K562 (cell line): ENCODE results near the gene QKI. TPM values are rescaled to one million over a fixed set of nuclear protein-coding genes. Genes with fewer than 3 reads are reported as not detected.

Experiments used
- ATAC-seq: fragments of 200-7000 bp; cut with Tn5 transposase; 3 replicates; pipeline ENCODE4 v1.9.1; 2020; ENCODE audit warnings: moderate library complexity
- BruUV-seq: library from RNA; stranded (reverse); fragments of 400-500 nt; replicated peaks from 2 replicates; lab custom pipeline; 2021; lab: Mats Ljungman, UMichigan
- CTCF ChIA-PET: fragments of 300-600 bp; formaldehyde crosslinking; extraction: SDS; loops from one replicate; lab custom pipeline; 2021; ENCODE audit warnings: low intra/inter-chr PET ratio; lab: Yijun Ruan, JAX
- POLR2A ChIA-PET: fragments of 300-600, 350-650 bp; sonication (Branson Sonifier 250); formaldehyde crosslinking; extraction: SDS; loops from one replicate; lab custom pipeline; 2021; ENCODE audit warnings: antibody characterized with exemption, inconsistent platforms; lab: Yijun Ruan, JAX
- DNase-seq, 4 experiments: peaks; one replicate each; pipeline versions ENCODE4 v3.0.0 to v3.0.0-alpha.2; 2011 to 2018; ENCODE audit warnings: low spot score in 3 of 4, mixed read lengths in 3 of 4; ENCODE audit errors: extremely low read depth in 1 of 4
- FAIRE-seq: peaks from 2 replicates; lab custom pipeline; 2011; peaks lifted over from hg19 to GRCh38; lab: Jason Lieb, UNC
- H2AFZ ChIP-seq: 2 replicates; pipeline ENCODE4 v1.6.0; 2011; ENCODE audit warnings: low read depth, low read length, control low read depth, inconsistent platforms
- H3K27ac ChIP-seq: fragments of 200-600 bp; 3 replicates; pipeline ENCODE4 v1.8.0; 2011; ENCODE audit warnings: low read depth, mild to moderate bottlenecking, control low read depth, inconsistent platforms, low read length, moderate library complexity, mixed read lengths; ENCODE audit errors: extremely low read depth
- H3K27me3 ChIP-seq, 2 experiments: fragments of 300-600 bp in 1 of 2; 2 replicates in 1 of 2; 3 replicates in 1 of 2; pipeline versions ENCODE4 v1.6.0 to v1.8.0; 2011; ENCODE audit warnings: inconsistent platforms in 2 of 2, low read length in 2 of 2, mild to moderate bottlenecking in 1 of 2, mixed read lengths in 1 of 2, moderate library complexity in 1 of 2; ENCODE audit not compliant: control insufficient read depth in 2 of 2, insufficient read depth in 2 of 2
- H3K36me3 ChIP-seq: fragments of 300-600 bp; 3 replicates; pipeline ENCODE4 v1.8.0; 2011; ENCODE audit warnings: mild to moderate bottlenecking, low read length, inconsistent platforms; ENCODE audit not compliant: control insufficient read depth, insufficient read depth
- H3K4me1 ChIP-seq, 2 experiments: fragments of 200-600 bp in 1 of 2; replicated peaks in 1 of 2; 2 replicates in 1 of 2; 3 replicates in 1 of 2; pipeline versions ENCODE4 v1.5.1 to v1.8.0; 2011; ENCODE audit warnings: inconsistent platforms in 2 of 2, low read length in 2 of 2, mild to moderate bottlenecking in 1 of 2, mixed read lengths in 1 of 2, moderate library complexity in 1 of 2; ENCODE audit not compliant: control insufficient read depth in 2 of 2, insufficient read depth in 2 of 2
- H3K4me2 ChIP-seq: 2 replicates; pipeline ENCODE4 v1.6.1; 2011; ENCODE audit warnings: low read length, control low read depth, inconsistent platforms, mixed read lengths; ENCODE audit not compliant: insufficient read depth
- H3K4me3 ChIP-seq: fragments of 200-600 bp; sonication (generic), shearing (Covaris generic); 2 replicates; pipeline ENCODE4 v1.5.1; 2016; ENCODE audit warnings: control low read depth, inconsistent platforms
- H3K79me2 ChIP-seq: fragments of 200-600 bp; 3 replicates; pipeline ENCODE4 v1.8.0; 2011; ENCODE audit warnings: low read length, inconsistent platforms; ENCODE audit not compliant: control insufficient read depth, insufficient read depth
- H3K9ac ChIP-seq, 2 experiments: 2 replicates each; pipeline versions ENCODE4 v1.6.0 to v1.6.1; 2011; ENCODE audit warnings: low read depth in 2 of 2, low read length in 2 of 2, control low read depth in 1 of 2, inconsistent platforms in 1 of 2, mild to moderate bottlenecking in 1 of 2, mixed read lengths in 1 of 2; ENCODE audit not compliant: insufficient read depth in 1 of 2
- H3K9me1 ChIP-seq: one replicate; pipeline ENCODE4 v1.6.0; 2011; ENCODE audit warnings: inconsistent platforms, mild to moderate bottlenecking, low read length, moderate library complexity; ENCODE audit not compliant: control insufficient read depth, insufficient read depth
- H3K9me3 ChIP-seq: replicated peaks from 2 replicates; pipeline ENCODE4 v1.5.1; 2011; ENCODE audit warnings: low read depth, low read length, inconsistent platforms; ENCODE audit not compliant: control insufficient read depth, insufficient read depth
- H4K20me1 ChIP-seq: replicated peaks from 2 replicates; pipeline ENCODE4 v1.6.1; 2011; ENCODE audit warnings: low read length, inconsistent platforms, mixed read lengths; ENCODE audit not compliant: control insufficient read depth, insufficient read depth
- ARID2 ChIP-seq: fragments of 450-650 bp; IDR thresholded peaks from 2 replicates; pipeline ENCODE4 v1.6.1; 2017; ENCODE audit warnings: antibody characterized with exemption, mild to moderate bottlenecking
- BRCA1 ChIP-seq, 2 experiments: fragments of 450-650 bp in 1 of 2; sonication (generic) in 1 of 2; formaldehyde crosslinking in 1 of 2; IDR thresholded peaks; 2 replicates each; pipeline versions ENCODE4 v1.5.0 to v1.6.1; 2017 to 2020; ENCODE audit warnings: mild to moderate bottlenecking in 1 of 2, missing genetic modification reagents in 1 of 2
- CREB3L1 ChIP-seq: fragments of 450-650 bp; IDR thresholded peaks from 2 replicates; pipeline ENCODE4 v1.6.1; 2014; ENCODE audit warnings: low read depth, mild to moderate bottlenecking, moderate library complexity, borderline replicate concordance
- HCFC1 ChIP-seq: IDR thresholded peaks from 2 replicates; pipeline ENCODE4 v1.6.1; 2012; ENCODE audit warnings: low read depth, low read length, improper control_type of control experiment
- NFXL1 ChIP-seq: fragments of 450-650 bp; formaldehyde crosslinking; IDR thresholded peaks from 2 replicates; pipeline ENCODE4 v1.4.0; 2021; ENCODE audit warnings: mild to moderate bottlenecking
- PML ChIP-seq: IDR thresholded peaks from 2 replicates; pipeline ENCODE4 v1.6.1; 2012; ENCODE audit warnings: low read length, inconsistent platforms
- PTBP1 ChIP-seq: fragments of 200-400 bp; formaldehyde crosslinking; IDR thresholded peaks from 2 replicates; pipeline ENCODE4 v1.6.1; 2017; ENCODE audit warnings: low read depth, low read length
- RBFOX2 ChIP-seq: fragments of 200-400 bp; formaldehyde crosslinking; IDR thresholded peaks from 2 replicates; pipeline ENCODE4 v1.6.1; 2017; ENCODE audit warnings: low read depth, mild to moderate bottlenecking, low read length, moderate library complexity
- RFX5 ChIP-seq: IDR thresholded peaks from 2 replicates; pipeline ENCODE4 v1.6.1; 2011; ENCODE audit warnings: low read depth, mild to moderate bottlenecking, improper control_type of control experiment, low read length
- TEAD2 ChIP-seq: fragments of 450-650 bp; IDR thresholded peaks from 2 replicates; pipeline ENCODE4 v1.6.1; 2016; ENCODE audit warnings: missing genetic modification characterization, control low read depth, missing compliant biosample characterization
- THAP12 ChIP-seq: fragments of 250-450 bp; sonication (Bioruptor Pico); IDR thresholded peaks from 2 replicates; pipeline ENCODE4 v1.9.0; 2021; ENCODE audit warnings: mild to moderate bottlenecking, inconsistent platforms
- ZNF316 ChIP-seq: fragments of 450-650 bp; IDR thresholded peaks from 2 replicates; pipeline ENCODE4 v1.6.1; 2016
- WGBS: fragments of 100-300 bp; shearing (Covaris generic); methylation state at CpG from one replicate; pipeline ENCODE4 v1.1.6; 2016; ENCODE audit warnings: low coverage, mixed read lengths; ENCODE audit not compliant: insufficient coverage; ENCODE audit errors: missing lambda C conversion rate; 5-methylcytosine and 5-hydroxymethylcytosine counted together
- in situ Hi-C: fragments of 300-500 bp; cut with MboI; formaldehyde crosslinking; loops from 4 replicates; pipeline ENCODE4 v1.15.0; 2018; ENCODE audit warnings: inconsistent platforms, mixed read lengths
- intact Hi-C: fragments of 100-400 bp; cut with micrococcal nuclease; formaldehyde crosslinking; loops from 2 replicates; pipeline ENCODE4 v1.14.2; 2022
- polyA plus RNA-seq, 8 experiments: library from polyadenylated mRNA; depleted of rRNA in 4 of 8; stranded (reverse) in 5 of 8; unstranded in 3 of 8; fragments of >200 nt; fragmentation: Nextera tagmentation in 2 of 8; fragmentation: Illumina TruSeq in 1 of 8; extraction: Ambion mirVana in 2 of 8; extraction: Trizol in 1 of 8; gene quantifications; 2 replicates each; pipeline versions ENCODE4 v1.2.1 to v1.2.3, GENCODE V29; 2011 to 2014; ENCODE audit warnings: inconsistent platforms in 1 of 8, missing spikeins in 1 of 8
- total RNA-seq, 7 experiments: library from RNA; depleted of rRNA in 6 of 7; stranded (reverse); fragments of >200 nt in 6 of 7; fragmentation: Illumina TruSeq in 2 of 7; extraction: Trizol in 2 of 7; gene quantifications; 2 replicates each; pipeline versions ENCODE4 v1.2.1 to v1.2.3, GENCODE V29; 2011 to 2021; ENCODE audit warnings: low replicate concordance in 1 of 7

The QKI gene
- total and polyA plus RNA-seq, 9 of the 15 experiments (the other 6 are each of a cell fraction or from before 2014, with no cell fraction given) = 20.4 to 215 (median 123) TPM

GRCh38 chr6:163457637-163458561 lies 43.4 kb downstream of the QKI start:
- CTCF ChIA-PET = no interaction called here
- BruUV-seq = no TSS peak
- WGBS = 93% methylated on average over 3 of the region's 3 CpGs
- in situ Hi-C loops = no loop called here
- Histone ChIP-seq H2AFZ (no peak overlapping the region), H3K9me1 (no peaks in the 10 kb centered on the region), H3K4me2 (no peak overlapping the region), H3K4me3 (no peak overlapping the region), H3K4me1 (peaks cover 0 to 9% of the 10 kb centered on the region in 2 experiments; a peak in 2 of 5 replicates), H3K27ac (no peak overlapping the region), H3K9ac (no peak overlapping the region), H3K36me3 (peaks cover 44% of the 10 kb centered on the region), H3K79me2 (peaks cover 100% of the 10 kb centered on the region), H3K9me3 (no peaks in the 10 kb centered on the region), H3K27me3 (no peaks in the 10 kb centered on the region), H4K20me1 (no peaks in the 10 kb centered on the region)
- intact Hi-C loops = no loop called here
- TF ChIP-seq NFXL1 (CRISPR knock-in tag) = no peak
- TF ChIP-seq HCFC1 = no peak
- no peak for TF ChIP-seq PTBP1
- no peak for TF ChIP-seq PML
- no peak for TF ChIP-seq BRCA1 (IDR thresholded peaks at IDR 0.05)
- TF ChIP-seq BRCA1 (CRISPR knock-in tag; IDR thresholded peaks at IDR 0.05) = no peak
- no peak for TF ChIP-seq TEAD2 (tag)
- no peak for TF ChIP-seq THAP12
- TF ChIP-seq RFX5 = no peak
- no peak for TF ChIP-seq CREB3L1
- no peak for TF ChIP-seq RBFOX2
- TF ChIP-seq ARID2 = peak; percentile 13; the same call in 1 of the 2 replicates
- TF ChIP-seq ZNF316 = 0 out of 2 replicates have a peak, but pooled peaks have one; percentile 2
- POLR2A ChIA-PET = no interaction called here
- ATAC-seq (peak; percentile 36), FAIRE-seq (peak; percentile 59), DNase-seq (no peak)
